Sigmoid colon (tissue), 4 donors: Measurements from ENCODE around the gene CFAP97D1.

Source experiments
- CTCF ChIP-seq, 4 experiments: fragments of 450-650 bp in 3 of 4; fragments of 200-600 bp in 1 of 4; IDR thresholded peaks; one replicate each; pipeline ENCODE4 v1.5.1; 2016 to 2019; ENCODE audit warnings: antibody characterized with exemption in 4 of 4, mild to moderate bottlenecking in 3 of 4, moderate library complexity in 2 of 4
- EP300 ChIP-seq, 4 donors: sonication (generic); formaldehyde crosslinking; IDR thresholded peaks; one replicate each; pipeline ENCODE4 v1.6.1; 2017; ENCODE audit warnings: antibody characterized with exemption in 4 of 4
- POLR2A ChIP-seq, 2 donors: fragments of 450-650 bp; IDR thresholded peaks; one replicate each; pipeline ENCODE4 v1.6.1; 2016; ENCODE audit warnings: antibody characterized with exemption in 2 of 2, mild to moderate bottlenecking in 2 of 2, moderate library complexity in 2 of 2
- POLR2AphosphoS5 ChIP-seq, 4 donors: sonication (generic); formaldehyde crosslinking; IDR thresholded peaks; one replicate each; pipeline ENCODE4 v1.6.1; 2017; ENCODE audit warnings: antibody characterized with exemption in 4 of 4

GRCh38 chr17:43733956-43734355 is 46.3 kb upstream of the CFAP97D1 start:
- TF ChIP-seq CTCF (IDR thresholded peaks at IDR 0.05) (no peak), POLR2A (IDR thresholded peaks at IDR 0.05) (no peak), EP300 (IDR thresholded peaks at IDR 0.05) (no peak), POLR2AphosphoS5 (IDR thresholded peaks at IDR 0.05) (no peak)
